Body of pancreas (tissue), 4 donors: ENCODE measurements around the gene ARHGDIA.

ENCODE experiments used
- CTCF ChIP-seq, 7 experiments: fragments of 450-650 bp in 4 of 7; fragments of 200-600 bp in 3 of 7; sonication (generic) in 3 of 7; IDR thresholded peaks; one replicate each; pipeline ENCODE4 v1.5.1; 2016 to 2019; ENCODE audit warnings: antibody characterized with exemption in 7 of 7
- POLR2A ChIP-seq, 3 donors: fragments of 450-650 bp; IDR thresholded peaks; one replicate each; pipeline ENCODE4 v1.6.1; 2016; ENCODE audit warnings: antibody characterized with exemption in 3 of 3, mild to moderate bottlenecking in 2 of 3

DNA sequence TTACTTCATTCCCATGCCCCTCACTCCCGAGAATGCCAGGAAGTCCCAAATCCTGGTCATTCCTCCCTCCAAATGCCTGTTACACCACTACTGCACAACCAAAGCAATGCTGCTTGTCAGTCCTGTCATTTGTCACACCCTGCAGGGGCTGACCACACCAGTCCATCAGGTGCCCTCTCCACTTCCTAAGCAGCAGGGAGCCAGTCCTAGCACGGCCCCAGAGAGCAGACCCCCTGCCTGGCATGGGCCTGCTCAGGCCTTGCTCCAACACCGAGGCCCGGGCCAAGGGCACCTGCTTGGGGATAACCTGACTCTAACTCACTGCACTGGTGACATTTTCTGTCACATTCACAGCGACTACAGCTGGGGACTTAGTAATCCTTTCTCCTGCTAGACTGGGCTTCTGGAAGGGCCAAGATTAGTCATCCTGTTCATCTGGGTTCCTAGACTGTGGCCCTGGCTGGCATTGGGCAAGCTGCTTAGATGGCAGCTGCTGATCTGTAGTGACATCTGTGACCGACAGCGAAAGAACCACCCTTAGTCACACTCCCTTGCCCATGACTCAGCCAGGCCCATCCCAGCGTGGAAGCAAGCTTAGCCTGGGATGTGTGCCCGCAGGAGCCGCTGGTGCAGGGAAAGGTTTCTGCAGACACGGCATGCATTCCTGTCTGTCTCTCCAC, 14.9 kb upstream of the ARHGDIA start:
- TF ChIP-seq CTCF (IDR thresholded peaks at IDR 0.05) = no peak
- no peak for TF ChIP-seq POLR2A (IDR thresholded peaks at IDR 0.05)
